ENCODE data around the gene PALLD.

DNA sequence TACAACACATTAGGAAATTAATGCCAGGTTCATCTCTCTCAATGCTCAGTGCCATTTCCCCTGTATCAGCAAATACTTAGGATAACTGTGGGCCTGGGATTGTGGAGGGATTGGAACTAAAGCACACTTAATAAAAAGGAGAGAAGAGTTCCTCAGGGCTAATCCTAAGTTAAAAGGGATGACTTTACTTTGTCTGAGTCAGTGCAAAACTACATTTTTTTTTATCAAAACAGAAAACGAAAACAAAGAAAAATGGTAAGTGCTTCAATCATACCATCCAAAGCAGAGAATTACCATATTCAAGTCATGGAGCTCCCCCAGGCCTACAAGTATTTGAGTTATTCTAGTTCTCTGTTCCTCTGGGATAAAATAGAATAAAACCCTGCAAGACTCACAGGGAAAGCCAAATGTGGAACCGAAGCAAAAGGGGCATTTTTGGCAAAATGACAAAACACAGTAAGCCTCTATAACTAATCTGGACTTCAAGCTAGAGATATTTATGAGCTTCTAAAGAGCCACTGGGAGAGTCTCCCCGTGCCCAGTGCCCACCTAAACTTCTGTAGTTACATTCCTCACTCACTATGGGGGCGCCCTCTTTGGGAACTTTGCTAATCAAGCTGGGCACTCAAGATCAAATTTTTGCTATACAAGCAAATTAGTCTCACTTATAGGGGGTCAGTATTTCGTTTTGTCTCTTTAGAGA is 53.4 kb downstream of the PALLD start:
- TF ChIP-seq, protein P1, sequence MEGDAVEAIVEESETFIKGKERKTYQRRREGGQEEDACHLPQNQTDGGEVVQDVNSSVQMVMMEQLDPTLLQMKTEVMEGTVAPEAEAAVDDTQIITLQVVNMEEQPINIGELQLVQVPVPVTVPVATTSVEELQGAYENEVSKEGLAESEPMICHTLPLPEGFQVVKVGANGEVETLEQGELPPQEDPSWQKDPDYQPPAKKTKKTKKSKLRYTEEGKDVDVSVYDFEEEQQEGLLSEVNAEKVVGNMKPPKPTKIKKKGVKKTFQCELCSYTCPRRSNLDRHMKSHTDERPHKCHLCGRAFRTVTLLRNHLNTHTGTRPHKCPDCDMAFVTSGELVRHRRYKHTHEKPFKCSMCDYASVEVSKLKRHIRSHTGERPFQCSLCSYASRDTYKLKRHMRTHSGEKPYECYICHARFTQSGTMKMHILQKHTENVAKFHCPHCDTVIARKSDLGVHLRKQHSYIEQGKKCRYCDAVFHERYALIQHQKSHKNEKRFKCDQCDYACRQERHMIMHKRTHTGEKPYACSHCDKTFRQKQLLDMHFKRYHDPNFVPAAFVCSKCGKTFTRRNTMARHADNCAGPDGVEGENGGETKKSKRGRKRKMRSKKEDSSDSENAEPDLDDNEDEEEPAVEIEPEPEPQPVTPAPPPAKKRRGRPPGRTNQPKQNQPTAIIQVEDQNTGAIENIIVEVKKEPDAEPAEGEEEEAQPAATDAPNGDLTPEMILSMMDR (IDR thresholded peaks at IDR 0.05; ENCODE audit: control extremely low read depth in 1 of 3, insufficient read depth in 1 of 3, low read depth in 1 of 3, low read length in 3 of 3): peak in 1 of 3 experiments; percentile 15; a peak in 1 of 4 replicates
- no peak for TF ChIP-seq BRCA1 (IDR thresholded peaks at IDR 0.05; ENCODE audit: low read depth, low read length)
- no peak for TF ChIP-seq EZH2 (IDR thresholded peaks at IDR 0.05; ENCODE audit: low read depth, low read length, severe bottlenecking)
- no peak for TF ChIP-seq FOSL1 (IDR thresholded peaks at IDR 0.05; ENCODE audit: insufficient read depth, low read depth, low read length)
- TF ChIP-seq POLR2A (IDR thresholded peaks at IDR 0.05; ENCODE audit: control extremely low read depth in 1 of 2, low read depth in 2 of 2, low read length in 2 of 2): no peak
- TF ChIP-seq, protein P2, sequence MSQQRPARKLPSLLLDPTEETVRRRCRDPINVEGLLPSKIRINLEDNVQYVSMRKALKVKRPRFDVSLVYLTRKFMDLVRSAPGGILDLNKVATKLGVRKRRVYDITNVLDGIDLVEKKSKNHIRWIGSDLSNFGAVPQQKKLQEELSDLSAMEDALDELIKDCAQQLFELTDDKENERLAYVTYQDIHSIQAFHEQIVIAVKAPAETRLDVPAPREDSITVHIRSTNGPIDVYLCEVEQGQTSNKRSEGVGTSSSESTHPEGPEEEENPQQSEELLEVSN (IDR thresholded peaks at IDR 0.05): no peak

Data from H1 (cell line).